Neural progenitor cell (in vitro differentiated cells): Measurements from ENCODE around the gene SCRN1. TPM values are rescaled to one million over a fixed set of nuclear protein-coding genes. Genes with fewer than 3 reads are reported as not detected.

Experiments
- DNase-seq: peaks from one replicate; pipeline ENCODE4 v3.0.0-alpha.2; 2016; ENCODE audit warnings: low spot score
- H2AFZ ChIP-seq: fragments of 200-600 bp; sonication (generic); replicated peaks from 2 replicates; pipeline ENCODE4 v1.6.1; 2016; ENCODE audit warnings: antibody characterized with exemption
- H3F3A ChIP-seq: fragments of 200-600 bp; sonication (generic); 2 replicates; pipeline ENCODE4 v1.6.1; 2016; ENCODE audit warnings: antibody characterized with exemption, low read depth
- H3K27ac ChIP-seq: fragments of 200-600 bp; sonication (generic); 2 replicates; pipeline ENCODE4 v1.5.1; 2016; ENCODE audit warnings: mild to moderate bottlenecking
- H3K27me3 ChIP-seq: fragments of 200-600 bp; sonication (generic); 2 replicates; pipeline ENCODE4 v1.6.1; 2016; ENCODE audit warnings: mild to moderate bottlenecking, moderate library complexity
- H3K36me3 ChIP-seq: fragments of 200-600 bp; sonication (generic); 2 replicates; pipeline ENCODE4 v1.5.1; 2016
- H3K4me1 ChIP-seq: fragments of 200-600 bp; sonication (generic); 2 replicates; pipeline ENCODE4 v1.6.1; 2016; ENCODE audit warnings: mixed run types
- H3K4me2 ChIP-seq: fragments of 200-600 bp; sonication (generic); 2 replicates; pipeline ENCODE4 v1.6.1; 2016
- H3K4me3 ChIP-seq: fragments of 200-600 bp; sonication (generic); 2 replicates; pipeline ENCODE4 v1.5.1; 2016
- H3K79me2 ChIP-seq: fragments of 200-600 bp; sonication (generic); 2 replicates; pipeline ENCODE4 v1.6.1; 2016; ENCODE audit warnings: low read depth
- H3K9ac ChIP-seq: fragments of 200-600 bp; sonication (generic); 2 replicates; pipeline ENCODE4 v1.6.1; 2016
- H3K9me3 ChIP-seq: fragments of 200-600 bp; sonication (generic); 2 replicates; pipeline ENCODE4 v1.5.1; 2016; ENCODE audit warnings: low read depth
- H4K20me1 ChIP-seq: fragments of 200-600 bp; sonication (generic); 2 replicates; pipeline ENCODE4 v1.6.1; 2016; ENCODE audit warnings: low read depth
- H3K27ac Mint-ChIP-seq: 3 replicates; pipeline ENCODE4 v1.8.0; 2021; ENCODE audit warnings: mixed read lengths
- H3K27me3 Mint-ChIP-seq: 2 replicates; pipeline ENCODE4 v1.8.0; 2022; ENCODE audit warnings: low read depth, mild to moderate bottlenecking, inconsistent platforms, moderate library complexity, mixed read lengths; ENCODE audit not compliant: insufficient read depth
- H3K36me3 Mint-ChIP-seq: 3 replicates; pipeline ENCODE4 v1.8.0; 2021; ENCODE audit warnings: mixed read lengths
- H3K4me1 Mint-ChIP-seq: 3 replicates; pipeline ENCODE4 v1.8.0; 2021; ENCODE audit warnings: mixed read lengths
- H3K4me3 Mint-ChIP-seq: 3 replicates; pipeline ENCODE4 v1.8.0; 2021; ENCODE audit warnings: mild to moderate bottlenecking, moderate library complexity, mixed read lengths
- H3K9me3 Mint-ChIP-seq: 3 replicates; pipeline ENCODE4 v1.8.0; 2020; ENCODE audit warnings: mixed read lengths
- CTCF ChIP-seq: fragments of 200-600 bp; sonication (generic); IDR thresholded peaks from 2 replicates; pipeline ENCODE4 v1.5.1; 2017; ENCODE audit warnings: antibody characterized with exemption, mild to moderate bottlenecking
- EZH2 ChIP-seq: fragments of 200-600 bp; sonication (generic); IDR thresholded peaks from 2 replicates; pipeline ENCODE4 v1.6.1; 2017; ENCODE audit warnings: antibody characterized with exemption, mild to moderate bottlenecking, moderate library complexity
- EZH2phosphoT487 ChIP-seq: fragments of 200-600 bp; sonication (generic); IDR thresholded peaks from 2 replicates; pipeline ENCODE4 v1.6.1; 2017; ENCODE audit warnings: antibody characterized with exemption
- total RNA-seq: library from RNA; depleted of rRNA; stranded (reverse); fragments of >200 nt; gene quantifications from 2 replicates; pipeline ENCODE4 v1.2.3, GENCODE V29; 2015; ENCODE audit warnings: low replicate concordance

Gene SCRN1
- total RNA-seq, 1 donor from 2014 or later, result 106 TPM

GRCh38 chr7:30034501-30034900 is 44.9 kb upstream of the SCRN1 start:
- H3K4me1 Mint-ChIP-seq, result peaks cover under 1% of the 10 kb centered on the region
- DNase-seq, result no peak
- H3K27me3 ChIP-seq, result no peaks in the 10 kb centered on the region
- H3K4me3 Mint-ChIP-seq, result no peak overlapping the region
- no peaks in the 10 kb centered on the region for H3F3A ChIP-seq
- no peaks in the 10 kb centered on the region for H3K9me3 ChIP-seq
- no peak overlapping the region for H3K9ac ChIP-seq
- peaks cover 73% of the 10 kb centered on the region for H4K20me1 ChIP-seq
- peaks cover 96% of the 10 kb centered on the region for H3K79me2 ChIP-seq
- peaks cover 6% of the 10 kb centered on the region for H3K36me3 ChIP-seq
- H3K36me3 Mint-ChIP-seq, result peaks cover 18% of the 10 kb centered on the region
- TF ChIP-seq CTCF (no peak), EZH2phosphoT487 (no peak), EZH2 (no peak)
- no peak overlapping the region for H3K4me2 ChIP-seq
- H3K27ac Mint-ChIP-seq, result no peak overlapping the region
- no peaks in the 10 kb centered on the region for H3K27me3 Mint-ChIP-seq
- no peaks in the 10 kb centered on the region for H3K9me3 Mint-ChIP-seq
- peaks cover 23% of the 10 kb centered on the region for H3K4me1 ChIP-seq
- H3K4me3 ChIP-seq, result no peak overlapping the region
- H3K27ac ChIP-seq, result no peak overlapping the region
- no peak overlapping the region for H2AFZ ChIP-seq

DNA sequence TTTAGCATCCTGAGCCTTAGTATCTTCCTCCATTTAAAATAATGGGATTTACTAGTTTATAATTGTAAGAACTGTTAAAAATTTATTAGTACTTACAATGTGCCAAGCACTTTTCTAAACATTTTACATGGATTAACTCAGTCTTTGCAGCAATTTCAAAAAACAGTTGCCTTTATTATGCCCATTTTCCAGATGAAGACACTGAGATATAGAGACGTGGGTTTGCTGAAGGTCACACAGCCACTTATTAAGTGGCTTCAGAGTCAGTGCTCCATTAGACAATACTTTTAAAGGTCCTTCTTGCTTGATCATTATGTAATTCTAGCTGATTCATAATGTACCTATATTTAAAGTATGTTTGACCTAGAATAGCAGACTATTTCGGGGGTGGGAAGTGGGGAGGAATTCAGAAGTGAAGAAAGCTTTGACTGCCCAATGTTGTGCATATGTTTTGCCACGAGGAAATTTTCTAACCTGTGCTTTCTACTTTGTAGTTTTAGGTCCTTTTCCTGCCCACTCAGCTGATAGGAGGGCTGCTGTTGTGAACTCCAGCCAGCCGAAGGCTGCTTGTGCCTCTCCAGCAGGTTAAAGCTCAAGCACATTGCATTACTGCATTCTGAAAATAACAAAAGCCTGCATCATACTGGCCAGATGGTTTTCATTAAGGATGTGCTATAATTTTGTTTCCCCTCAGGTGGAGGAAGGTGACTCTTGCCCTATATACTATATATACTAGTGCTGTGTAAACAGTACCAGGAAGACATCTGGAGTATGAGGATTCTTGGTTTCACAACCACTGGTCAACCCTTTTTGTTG is 42.9 kb upstream of the SCRN1 start:
- no peak overlapping the region for H3K9ac ChIP-seq
- peaks cover 59% of the 10 kb centered on the region for H4K20me1 ChIP-seq
- H3K4me1 Mint-ChIP-seq, result peaks cover 5% of the 10 kb centered on the region
- H3F3A ChIP-seq, result peaks cover 7% of the 10 kb centered on the region
- no peak overlapping the region for H3K27ac ChIP-seq
- H3K4me1 ChIP-seq, result peaks cover 22% of the 10 kb centered on the region
- H3K27me3 ChIP-seq, result no peaks in the 10 kb centered on the region
- peaks cover 86% of the 10 kb centered on the region for H3K79me2 ChIP-seq
- no peak overlapping the region for H3K4me2 ChIP-seq
- peaks cover 16% of the 10 kb centered on the region for H3K36me3 Mint-ChIP-seq
- no peaks in the 10 kb centered on the region for H3K27me3 Mint-ChIP-seq
- no peak overlapping the region for H3K27ac Mint-ChIP-seq
- H3K4me3 ChIP-seq, result no peak overlapping the region
- H2AFZ ChIP-seq, result no peak overlapping the region
- peaks cover 6% of the 10 kb centered on the region for H3K36me3 ChIP-seq
- no peaks in the 10 kb centered on the region for H3K9me3 Mint-ChIP-seq
- no peak overlapping the region for H3K4me3 Mint-ChIP-seq
- no peak for DNase-seq
- no peaks in the 10 kb centered on the region for H3K9me3 ChIP-seq
- no peak for TF ChIP-seq CTCF
- TF ChIP-seq EZH2, result no peak
- no peak for TF ChIP-seq EZH2phosphoT487

GRCh38 chr7:30029696-30030095 is 40.1 kb upstream of the SCRN1 start:
- Histone ChIP-seq H3K4me3 (peak overlapping the region; percentile 72), H3K27ac (no peak overlapping the region), H3K9ac (peak overlapping the region; percentile 42), H3K4me1 (peaks cover 34% of the 10 kb centered on the region), H3K79me2 (peaks cover 60% of the 10 kb centered on the region), H3K27me3 (no peaks in the 10 kb centered on the region), H3K36me3 (peaks cover 2% of the 10 kb centered on the region), H3K9me3 (no peaks in the 10 kb centered on the region), H3K4me2 (peak overlapping the region; percentile 94), H3F3A (peaks cover 14% of the 10 kb centered on the region), H4K20me1 (peaks cover 48% of the 10 kb centered on the region), H2AFZ (no peak overlapping the region)
- peak overlapping the region; percentile 35 for H3K27ac Mint-ChIP-seq
- DNase-seq, result peak; percentile 23
- peaks cover 9% of the 10 kb centered on the region for H3K36me3 Mint-ChIP-seq
- no peaks in the 10 kb centered on the region for H3K9me3 Mint-ChIP-seq
- peaks cover 20% of the 10 kb centered on the region for H3K4me1 Mint-ChIP-seq
- H3K4me3 Mint-ChIP-seq, result no peak overlapping the region
- no peaks in the 10 kb centered on the region for H3K27me3 Mint-ChIP-seq
- TF ChIP-seq EZH2 (no peak), CTCF (no peak), EZH2phosphoT487 (no peak)
